HEK293 (cell line): ENCODE results near the gene RIMS1.

Source experiments
- CTCF ChIA-PET: fragments of 350-600 bp; formaldehyde crosslinking; extraction: SDS; loops from one replicate; lab custom pipeline; 2021; ENCODE audit warnings: antibody characterized with exemption; lab: Yijun Ruan, JAX
- POLR2A ChIA-PET: fragments of 300-600 bp; formaldehyde crosslinking; extraction: SDS; loops from one replicate; lab custom pipeline; 2020; ENCODE audit warnings: antibody characterized with exemption, inconsistent platforms; lab: Yijun Ruan, JAX
- H3K27ac ChIP-seq: fragments of 200-500 bp; sonication (Bioruptor generic); 2 replicates; pipeline ENCODE4 v1.5.1; 2014; ENCODE audit warnings: low read depth, low read length, control low read depth, inconsistent platforms; ENCODE audit errors: extremely low read depth
- H3K36me3 ChIP-seq, 2 experiments: fragments of 200-500 bp in 1 of 2; sonication (Bioruptor generic) in 1 of 2; 1 replicate in 1 of 2; 2 replicates in 1 of 2; pipeline ENCODE4 v1.5.1; 2014 to 2017; ENCODE audit warnings: inconsistent platforms in 2 of 2, low read length in 2 of 2; ENCODE audit not compliant: control insufficient read depth in 2 of 2, insufficient read depth in 1 of 2
- H3K4me1 ChIP-seq: fragments of 200-500 bp; sonication (Bioruptor generic); 2 replicates; pipeline ENCODE4 v1.5.1; 2014; ENCODE audit warnings: mild to moderate bottlenecking, low read length, inconsistent platforms; ENCODE audit not compliant: control insufficient read depth, insufficient read depth
- H3K4me3 ChIP-seq: 2 replicates; pipeline ENCODE4 v1.5.1; 2011; ENCODE audit warnings: low read depth, mild to moderate bottlenecking, control low read depth, low read length, moderate library complexity
- H3K9me3 ChIP-seq: fragments of 200-500 bp; sonication (Bioruptor generic); 2 replicates; pipeline ENCODE4 v1.5.1; 2014; ENCODE audit warnings: low read depth, low read length, inconsistent platforms; ENCODE audit not compliant: control insufficient read depth, insufficient read depth
- BCL11A ChIP-seq: fragments of 450-650 bp; formaldehyde crosslinking; IDR thresholded peaks from 2 replicates; pipeline ENCODE4 v1.5.1; 2016; ENCODE audit warnings: low read depth, missing biosample characterization, missing genetic modification characterization
- MEIS1 ChIP-seq: sonication (generic); formaldehyde crosslinking; IDR thresholded peaks from 2 replicates; pipeline ENCODE4 v1.8.1; 2022; ENCODE audit warnings: missing genetic modification reagents, mild to moderate bottlenecking, borderline replicate concordance
- PRDM10 ChIP-seq: fragments of 450-650 bp; formaldehyde crosslinking; IDR thresholded peaks from 2 replicates; pipeline ENCODE4 v1.5.1; 2016; ENCODE audit warnings: missing biosample characterization, missing genetic modification characterization
- ZBTB49 ChIP-seq: fragments of 450-650 bp; formaldehyde crosslinking; IDR thresholded peaks from 2 replicates; pipeline ENCODE4 v1.5.1; 2016; ENCODE audit warnings: missing biosample characterization, missing genetic modification characterization, low read depth
- ZBTB7A ChIP-seq: fragments of 450-650 bp; formaldehyde crosslinking; IDR thresholded peaks from 2 replicates; pipeline ENCODE4 v1.5.1; 2016; ENCODE audit warnings: low read depth, missing biosample characterization, missing genetic modification characterization
- ZFP37 ChIP-seq: fragments of 450-650 bp; formaldehyde crosslinking; IDR thresholded peaks from 2 replicates; pipeline ENCODE4 v1.5.1; 2016; ENCODE audit warnings: missing biosample characterization, missing genetic modification characterization
- ZNF132 ChIP-seq: fragments of 450-650 bp; formaldehyde crosslinking; IDR thresholded peaks from 2 replicates; pipeline ENCODE4 v1.5.1; 2017; ENCODE audit warnings: missing biosample characterization, missing genetic modification characterization, borderline replicate concordance
- ZNF148 ChIP-seq: fragments of 450-650 bp; formaldehyde crosslinking; IDR thresholded peaks from 2 replicates; pipeline ENCODE4 v1.5.0; 2017; ENCODE audit warnings: missing biosample characterization, missing genetic modification characterization, borderline replicate concordance
- ZNF211 ChIP-seq: fragments of 450-650 bp; formaldehyde crosslinking; IDR thresholded peaks from 2 replicates; pipeline ENCODE4 v1.5.1; 2016; ENCODE audit warnings: low read depth, missing biosample characterization, missing genetic modification characterization
- ZNF23 ChIP-seq: fragments of 450-650 bp; formaldehyde crosslinking; IDR thresholded peaks from 2 replicates; pipeline ENCODE4 v1.5.1; 2016; ENCODE audit warnings: missing biosample characterization, missing genetic modification characterization, borderline replicate concordance
- ZNF513 ChIP-seq: fragments of 450-650 bp; IDR thresholded peaks from 2 replicates; pipeline ENCODE4 v1.5.1; 2018; ENCODE audit warnings: missing biosample characterization, missing genetic modification characterization
- ZNF530 ChIP-seq: fragments of 450-650 bp; formaldehyde crosslinking; IDR thresholded peaks from 2 replicates; pipeline ENCODE4 v1.5.1; 2016; ENCODE audit warnings: low read depth, missing biosample characterization, missing genetic modification characterization
- ZNF549 ChIP-seq: fragments of 450-650 bp; IDR thresholded peaks from 2 replicates; pipeline ENCODE4 v1.5.1; 2018; ENCODE audit warnings: missing biosample characterization, missing genetic modification characterization, mild to moderate bottlenecking, inconsistent platforms, moderate library complexity
- ZNF555 ChIP-seq: fragments of 450-650 bp; formaldehyde crosslinking; conservative IDR thresholded peaks from 2 replicates; pipeline ENCODE4 v1.5.1; 2017; ENCODE audit warnings: missing biosample characterization, mild to moderate bottlenecking, missing genetic modification characterization, inconsistent platforms
- ZNF580 ChIP-seq: fragments of 450-650 bp; formaldehyde crosslinking; IDR thresholded peaks from 2 replicates; pipeline ENCODE4 v1.5.1; 2016; ENCODE audit warnings: missing biosample characterization, missing genetic modification characterization
- ZNF639 ChIP-seq: fragments of 450-650 bp; formaldehyde crosslinking; IDR thresholded peaks from 2 replicates; pipeline ENCODE4 v1.5.1; 2016; ENCODE audit warnings: missing biosample characterization, missing genetic modification characterization
- ZNF692 ChIP-seq: fragments of 450-650 bp; formaldehyde crosslinking; IDR thresholded peaks from 2 replicates; pipeline ENCODE4 v1.5.1; 2016; ENCODE audit warnings: missing biosample characterization, missing genetic modification characterization
- ZNF777 ChIP-seq: fragments of 450-650 bp; formaldehyde crosslinking; IDR thresholded peaks from 2 replicates; pipeline ENCODE4 v1.5.1; 2017; ENCODE audit warnings: missing biosample characterization, missing genetic modification characterization, borderline replicate concordance
- ZSCAN23 ChIP-seq: fragments of 450-650 bp; formaldehyde crosslinking; IDR thresholded peaks from 2 replicates; pipeline ENCODE4 v1.5.1; 2016; ENCODE audit warnings: missing biosample characterization, missing genetic modification characterization

The RIMS1 gene

GRCh38 chr6:72151742-72152141 lies 265.4 kb downstream of the RIMS1 start (continued):
- no peak for TF ChIP-seq ZNF639 (tag by site-specific recombination)

GRCh38 chr6:72175916-72176315 lies 289.6 kb downstream of the RIMS1 start:
- POLR2A ChIA-PET = no interaction called here
- no peak overlapping the region for H3K4me3 ChIP-seq
- TF ChIP-seq ZNF580 (no peak), ZNF132 (no peak), PRDM10 (tag by site-specific recombination) (no peak), ZNF555 (tag by site-specific recombination) (no peak), ZNF23 (tag by site-specific recombination) (no peak), ZNF777 (tag by site-specific recombination) (no peak), ZNF513 (tag by site-specific recombination) (no peak), ZNF549 (tag by site-specific recombination) (no peak), BCL11A (tag by site-specific recombination) (no peak), ZSCAN23 (tag by site-specific recombination) (no peak), ZFP37 (no peak), ZNF148 (no peak), ZNF692 (no peak), ZBTB49 (no peak), MEIS1 (no peak), ZBTB7A (tag by site-specific recombination) (no peak), ZNF530 (tag by site-specific recombination) (no peak), ZNF211 (tag by site-specific recombination) (no peak)

More at GRCh38 chr6:72175916-72176315, 289.6 kb downstream of the RIMS1 start:
- Histone ChIP-seq H3K9me3 (no peaks in the 10 kb centered on the region), H3K4me1 (no peaks in the 10 kb centered on the region), H3K36me3 (no peaks in the 10 kb centered on the region), H3K27ac (no peak overlapping the region)
- CTCF ChIA-PET = no interaction called here
